GM19023 (cell line): ENCODE results near the gene SOAT1.
"Not testable (repeated sequence)": the region's sequence is repeated elsewhere in the genome, so short reads cannot be mapped to it uniquely, and the experiment has no call there.

Experiments
- ATAC-seq: cut with Tn5 transposase; IDR thresholded peaks from one replicate; pipeline ENCODE4 v1.9.1; 2021; ENCODE audit warnings: mild to moderate bottlenecking, moderate library complexity; ENCODE audit not compliant: unreplicated experiment

The SOAT1 gene

DNA sequence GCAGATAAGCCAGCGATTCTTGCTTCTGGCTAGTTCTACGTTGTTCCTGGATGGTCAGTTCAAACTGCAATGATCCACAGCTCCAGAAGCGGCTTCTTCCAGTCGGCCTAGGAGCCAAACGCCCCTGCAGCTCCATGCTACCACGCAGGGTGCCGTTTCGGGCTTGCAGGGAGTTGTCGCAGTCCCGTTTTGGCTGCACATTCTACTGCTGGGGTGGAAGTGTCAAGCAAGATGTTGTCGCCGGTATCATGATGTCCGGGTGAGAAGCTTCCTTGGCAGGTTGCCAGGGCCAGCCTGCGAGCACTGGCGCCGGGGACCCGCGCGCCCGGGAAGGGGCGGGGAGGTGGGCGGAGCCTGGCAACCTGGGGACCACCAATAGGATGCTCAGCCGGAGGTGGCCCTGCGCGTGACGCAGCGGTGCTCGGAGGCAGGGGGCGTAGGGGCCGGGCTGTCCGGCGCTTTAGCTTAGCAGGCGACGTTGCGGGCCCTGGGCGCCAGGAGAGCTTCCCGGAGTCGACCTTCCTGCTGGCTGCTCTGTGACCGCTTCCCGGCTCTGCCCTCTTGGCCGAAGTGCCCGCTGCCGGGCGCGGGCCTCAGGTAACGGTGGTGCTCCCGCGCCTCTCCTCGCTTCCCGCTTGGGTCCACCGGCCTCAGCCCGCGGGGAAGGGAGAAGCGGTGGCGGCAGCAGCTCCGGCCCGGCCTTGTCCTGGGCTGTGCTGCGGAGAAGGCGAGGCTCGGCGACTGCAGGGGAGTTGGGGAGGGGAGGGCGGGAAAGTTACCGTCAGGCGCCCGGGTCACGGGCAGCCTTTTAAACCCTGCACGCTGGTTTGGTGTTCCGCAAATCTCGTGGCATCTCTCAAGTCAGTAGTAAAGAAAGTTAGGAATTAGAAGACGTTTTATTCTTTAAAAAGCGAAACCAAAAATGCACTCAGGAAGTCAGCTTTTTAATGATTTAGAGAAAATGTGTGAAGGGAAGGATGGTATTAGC, at the start of gene SOAT1:
Gene SOAT1, plus strand, starts transcription at position 458 of the 988 bp plus-strand sequence. CDS start 8,888 bp downstream, outside the sequence.
- ATAC-seq = peak; percentile 98

DNA sequence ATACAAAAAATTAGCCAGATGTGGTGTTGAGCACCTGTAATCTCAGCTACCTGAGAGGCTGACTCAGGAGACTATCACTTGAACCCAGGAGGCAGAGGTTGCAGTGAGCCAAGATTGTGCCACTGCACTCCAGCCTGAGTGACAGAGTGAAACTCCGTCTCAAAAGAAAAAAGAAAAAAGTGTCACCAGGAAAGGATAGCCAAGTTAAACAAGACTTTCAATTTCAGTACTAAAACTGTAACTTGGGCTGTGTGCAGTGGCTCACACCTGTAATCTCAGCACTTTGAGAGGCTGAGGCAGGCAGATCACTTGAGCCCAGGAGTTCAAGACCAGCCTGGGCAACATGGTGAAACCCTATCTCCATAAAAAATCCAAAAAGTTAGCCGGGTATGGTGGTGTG, 48.2 kb upstream of the SOAT1 start:
- not testable (repeated sequence) for ATAC-seq

DNA sequence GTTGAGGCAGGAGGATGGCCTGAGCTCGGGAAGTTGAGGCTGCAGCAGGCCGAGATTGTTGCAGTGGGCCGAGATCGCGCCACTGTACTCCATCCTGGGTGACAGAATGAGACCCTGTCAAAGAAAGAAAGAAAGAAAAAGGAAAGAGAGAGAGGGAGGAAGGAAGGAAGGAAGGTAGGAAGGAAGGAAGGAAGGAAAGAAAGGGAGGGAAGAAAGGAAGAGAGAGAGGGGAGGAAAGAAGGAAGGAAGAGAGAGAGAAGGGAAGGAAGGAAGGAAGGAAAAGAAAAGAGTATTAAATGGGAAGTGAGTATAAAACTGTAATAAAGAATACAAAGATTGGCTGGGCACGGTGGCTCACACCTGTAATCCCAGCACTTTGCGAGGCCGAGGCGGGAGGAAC, 45.7 kb upstream of the SOAT1 start:
- no peak for ATAC-seq

DNA sequence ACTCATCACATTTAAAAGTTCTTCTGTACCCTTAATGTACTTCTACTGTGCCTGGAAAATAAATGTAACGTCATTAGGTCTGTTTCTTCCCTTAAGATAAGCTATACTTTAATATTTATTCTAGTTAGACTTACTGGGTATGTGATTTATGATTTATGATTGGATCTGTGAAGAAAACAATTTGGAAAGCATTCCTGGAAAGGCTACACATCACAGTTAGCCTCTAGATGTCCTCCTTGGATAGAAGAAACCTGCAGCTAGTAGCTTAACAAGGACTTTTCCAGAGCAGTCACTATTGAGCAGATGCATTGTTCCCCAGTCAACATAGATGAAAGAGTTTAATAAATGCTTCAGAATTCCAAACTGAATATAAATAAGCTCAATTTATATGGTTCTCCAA, 41.9 kb upstream of the SOAT1 start:
- ATAC-seq = no peak

DNA sequence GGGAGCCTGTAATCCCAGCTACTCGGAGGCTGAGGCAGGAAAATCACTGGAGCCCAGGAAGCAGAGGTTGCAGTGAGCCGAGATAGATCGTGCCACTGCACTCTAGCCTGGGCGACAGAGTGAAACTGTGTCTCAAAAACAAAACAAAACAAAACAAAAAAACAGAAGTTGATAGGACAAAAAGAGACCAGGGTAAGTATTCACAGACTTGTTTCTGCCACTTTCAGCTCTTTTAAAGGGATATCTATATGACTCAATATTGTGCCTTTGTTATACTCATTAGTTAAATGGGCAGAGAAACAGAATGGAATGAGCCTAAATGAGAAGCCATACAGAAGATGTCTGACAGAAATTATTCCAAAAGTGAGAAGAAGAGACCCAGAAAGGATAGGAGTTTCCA, 41.0 kb upstream of the SOAT1 start:
- no peak for ATAC-seq

DNA sequence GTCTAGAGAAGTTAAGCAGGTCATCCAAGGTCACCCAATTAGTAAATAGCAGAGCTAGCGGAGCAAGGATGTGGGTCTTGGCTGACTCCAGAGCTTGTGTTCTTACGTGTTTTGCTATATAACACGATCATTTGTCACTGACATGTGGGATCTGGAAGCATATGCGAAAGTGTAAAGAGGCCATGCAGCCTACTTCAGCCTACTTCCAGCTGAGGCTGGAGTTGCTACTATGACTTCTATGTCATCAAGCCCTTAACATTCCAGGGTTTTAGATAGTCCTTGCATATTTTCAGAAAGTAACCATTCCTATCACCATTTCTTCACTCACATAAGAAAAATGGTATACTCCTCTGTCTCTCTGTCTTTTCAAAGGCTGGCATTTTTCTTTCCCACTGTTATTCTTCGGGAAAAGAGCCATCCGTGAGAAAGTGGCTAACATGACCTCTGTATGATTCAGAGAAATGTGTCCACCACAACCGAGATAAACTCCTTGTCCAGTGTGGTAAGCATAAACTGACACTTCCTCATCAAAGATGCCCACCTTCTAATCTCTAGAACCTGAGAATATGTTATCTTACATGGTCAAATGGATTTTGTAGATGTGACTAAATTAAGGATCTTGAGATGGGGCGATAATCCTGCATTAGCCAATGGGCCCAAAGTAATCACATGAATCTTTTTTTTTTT, 40.2 kb upstream of the SOAT1 start:
- no peak for ATAC-seq

DNA sequence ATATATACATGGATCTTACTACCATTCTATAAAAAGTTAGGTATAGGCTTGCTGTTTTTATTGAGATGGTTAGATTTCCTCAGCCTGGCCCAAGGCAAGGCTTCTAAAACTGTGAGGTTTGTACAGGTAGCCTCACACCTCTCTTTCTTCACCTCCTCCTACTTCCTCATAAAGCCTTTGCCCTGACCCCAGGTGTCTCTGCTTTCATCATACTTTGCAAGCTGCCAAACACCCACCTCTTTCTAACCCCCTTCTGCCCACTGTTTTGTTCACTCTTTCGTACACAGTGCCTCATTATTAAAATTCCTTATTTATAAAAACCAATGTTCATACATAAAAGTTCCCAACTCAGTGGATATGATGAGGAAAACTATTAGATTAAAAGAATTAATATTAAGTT, 31.4 kb upstream of the SOAT1 start:
- ATAC-seq = no peak

GRCh38 chr1:179263121-179263520, 30.5 kb upstream of the SOAT1 start:
- ATAC-seq = no peak

DNA sequence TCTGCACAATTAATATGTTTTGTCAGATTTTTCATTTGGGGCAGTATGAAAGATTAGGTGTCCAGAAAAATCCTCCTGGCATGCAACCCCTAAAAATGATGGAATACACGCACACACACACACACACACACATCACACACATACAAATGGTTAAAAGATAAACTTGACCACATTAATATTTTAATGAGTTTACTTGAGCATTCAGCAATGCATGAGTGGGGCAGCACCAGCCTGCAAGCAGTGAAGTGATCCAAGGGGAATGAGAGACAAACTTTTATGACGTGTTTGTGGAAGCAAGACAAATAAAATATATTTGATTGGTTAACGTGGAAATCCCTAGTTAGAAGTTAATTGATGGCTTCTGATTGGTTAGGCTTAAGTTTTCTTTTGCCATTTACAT, 29.1 kb upstream of the SOAT1 start:
- no peak for ATAC-seq

DNA sequence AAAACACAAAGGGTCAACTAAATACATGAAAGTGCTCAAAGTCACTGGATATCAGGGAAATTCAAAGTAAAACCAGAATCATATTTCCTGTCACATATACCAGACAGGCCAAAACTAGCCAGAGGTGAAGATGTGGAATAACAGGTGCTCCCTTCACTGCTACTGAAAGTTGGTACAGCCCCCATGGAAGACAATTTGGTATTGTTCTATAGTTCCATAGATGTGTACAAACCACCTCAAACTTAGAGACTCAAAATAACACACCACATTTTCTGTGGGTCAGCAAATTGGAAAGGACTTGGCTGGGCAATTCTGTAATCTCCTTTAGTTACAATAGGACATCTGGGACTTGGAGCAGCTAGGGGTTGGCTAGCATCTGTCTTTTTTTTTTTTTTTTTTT, 24.5 kb upstream of the SOAT1 start:
- no peak for ATAC-seq

- not testable (repeated sequence) for ATAC-seq
Measured at GRCh38 chr1:179274424-179274823, 19.2 kb upstream of the SOAT1 start.

DNA sequence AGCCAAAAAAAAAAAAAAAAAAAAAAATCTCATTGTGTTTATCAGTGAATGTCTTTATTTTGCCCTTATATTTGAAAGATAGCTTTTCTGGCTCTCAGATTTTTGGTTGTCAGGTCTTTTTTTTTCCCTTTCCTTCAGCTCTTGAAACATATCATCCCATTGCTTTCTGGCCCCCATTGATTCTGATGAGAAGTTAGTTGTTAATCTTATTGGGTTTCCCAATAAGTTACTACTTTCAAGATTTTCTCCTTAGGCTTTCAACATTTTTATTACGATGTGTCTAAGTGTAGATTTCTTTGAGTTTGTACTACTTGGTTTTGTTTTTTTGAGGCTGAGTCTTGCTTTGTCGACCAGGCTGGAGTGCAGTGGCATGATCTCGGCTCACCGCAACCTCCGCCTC, 14.7 kb upstream of the SOAT1 start:
- no peak for ATAC-seq

DNA sequence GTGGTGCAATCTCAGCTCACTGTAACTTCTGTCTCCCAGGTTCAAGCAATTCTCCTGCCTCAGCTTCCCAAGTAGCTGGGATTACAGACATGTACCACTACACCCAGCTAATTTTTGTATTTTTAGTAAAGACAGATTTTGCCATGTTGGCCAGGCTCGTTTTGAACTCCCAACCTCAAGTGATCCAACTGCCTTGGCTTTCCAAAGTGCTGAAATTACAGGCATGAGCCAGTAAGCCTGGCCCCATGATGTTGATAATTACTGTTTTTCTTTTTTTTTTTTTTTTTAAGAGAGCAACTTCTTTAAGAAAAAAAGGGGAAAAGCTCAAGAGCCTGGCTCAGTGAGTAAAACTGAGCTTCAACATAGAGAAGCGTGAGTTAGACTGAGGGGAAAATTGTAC, 9.6 kb upstream of the SOAT1 start:
- ATAC-seq = no peak

GRCh38 chr1:179287946-179288345, 5.7 kb upstream of the SOAT1 start:
- no peak for ATAC-seq

GRCh38 chr1:179288977-179289376, 4.6 kb upstream of the SOAT1 start:
- ATAC-seq = no peak

GRCh38 chr1:179295164-179295755, 1.7 kb downstream of the SOAT1 start:
- ATAC-seq = no peak

- ATAC-seq = no peak
Measured at GRCh38 chr1:179296356-179297104, 2.9 kb downstream of the SOAT1 start.

- no peak for ATAC-seq
Measured at GRCh38 chr1:179297105-179297378, 3.4 kb downstream of the SOAT1 start.

DNA sequence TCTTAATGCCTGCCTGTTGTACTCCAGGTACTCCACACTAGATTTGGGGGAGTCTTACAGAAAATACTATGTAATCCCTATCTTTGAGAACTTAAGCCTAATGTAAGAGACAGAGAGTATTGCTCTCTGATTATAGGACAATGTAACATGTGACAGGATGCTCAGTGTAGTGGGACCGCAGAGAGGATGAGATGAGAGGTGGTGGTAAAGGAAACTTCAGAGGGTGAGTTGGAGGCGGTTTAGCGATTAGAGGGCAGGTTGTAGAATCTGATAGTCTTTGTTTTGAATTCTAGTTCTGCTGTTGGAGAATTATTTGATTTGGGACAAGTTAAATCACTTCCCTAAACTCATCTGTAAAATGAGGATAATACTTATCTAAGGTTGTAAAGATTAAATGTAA, 5.4 kb downstream of the SOAT1 start:
- peak; percentile 80 for ATAC-seq

GRCh38 chr1:179300112-179300511, 6.5 kb downstream of the SOAT1 start:
- no peak for ATAC-seq

- ATAC-seq = no peak
Measured at GRCh38 chr1:179302070-179302469, 8.5 kb downstream of the SOAT1 start.
